ENCODE data around the gene GTF3C5. TPM values are rescaled to one million over a fixed set of nuclear protein-coding genes. Genes with fewer than 3 reads are reported as not detected.

The GTF3C5 gene
- total and polyA plus RNA-seq, 10 of the 15 experiments (the other 5 are each of a cell fraction or from before 2014, with no cell fraction given), result 2.2 to 81.1 (median 68.7) TPM

- TF ChIP-seq SMAD1 (IDR thresholded peaks at IDR 0.05; ENCODE audit: low read depth, partially characterized antibody), result no peak
- TF ChIP-seq SMARCA5 (IDR thresholded peaks at IDR 0.05), result no peak
- no peak for TF ChIP-seq RAD21 (IDR thresholded peaks at IDR 0.05; ENCODE audit: insufficient read depth, low read depth, low read length)
- TF ChIP-seq HDGF (IDR thresholded peaks at IDR 0.05), result no peak
- no peak for TF ChIP-seq RFX5 (IDR thresholded peaks at IDR 0.05; ENCODE audit: low read depth, low read length)
- no peak for TF ChIP-seq ATF7 (IDR thresholded peaks at IDR 0.05; ENCODE audit: low read depth)
Observed at GRCh38 chr9:133059623-133060022, 28.8 kb downstream of the GTF3C5 start (continued).

GRCh38 chr9:133060417-133060841, 29.6 kb downstream of the GTF3C5 start:
- Histone ChIP-seq H3K36me3 (ENCODE audit: control insufficient read depth in 2 of 2, insufficient read depth in 2 of 2, low read length in 1 of 2) (peaks cover 0 to 11% of the 10 kb centered on the region in 2 experiments; a peak in 3 of 4 replicates), H3K4me1 (ENCODE audit: control insufficient read depth, insufficient read depth, low read length) (peaks cover 27% of the 10 kb centered on the region)
- SMC1A ChIA-PET (ENCODE audit: uncharacterized antibody, unreplicated experiment), result no interaction called here

More at GRCh38 chr9:133060417-133060841, 29.6 kb downstream of the GTF3C5 start:
- DNase-seq (ENCODE audit: low read depth, low spot score) (no peak), ATAC-seq (peak; percentile 40; the same call in 2 of the 3 replicates), FAIRE-seq (no peak)
- 57% methylated on average over 4 of the region's 6 CpGs for WGBS (ENCODE audit: insufficient coverage, insufficient replicate concordance, low lambda C conversion rate, missing lambda C conversion rate)
- Histone ChIP-seq H3K27ac (ENCODE audit: control insufficient read depth, insufficient read depth) (no peak overlapping the region), H4K20me1 (ENCODE audit: control insufficient read depth, insufficient read depth) (no peaks in the 10 kb centered on the region), H3K9me3 (replicated peaks; ENCODE audit: control insufficient read depth, insufficient read depth, low read length) (no peaks in the 10 kb centered on the region), H2AFZ (ENCODE audit: control insufficient read depth, low read depth, low read length) (no peak overlapping the region), H3K4me2 (ENCODE audit: control insufficient read depth, insufficient read depth) (no peak overlapping the region), H3K4me3 (no peak overlapping the region), H3K27me3 (replicated peaks in 1 of 2; ENCODE audit: control insufficient read depth in 2 of 2, insufficient read depth in 2 of 2, low read length in 1 of 2) (no peaks in the 10 kb centered on the region), H3K9ac (ENCODE audit: control insufficient read depth, insufficient read depth, low read length) (no peak overlapping the region), H3K79me2 (ENCODE audit: control insufficient read depth, insufficient read depth, low read length) (no peaks in the 10 kb centered on the region)
- ChIA-PET POLR2A (interaction anchor here (0.7 kb wide), 2 partner anchors 36 to 40 kb away, joined by 4 to 5 read pairs; no protein-coding TSS in a partner anchor), CTCF (interaction anchor here (1.8 kb wide), 1 partner anchor 88 kb away, joined by 6 read pairs; no protein-coding TSS in a partner anchor), RAD21 (ENCODE audit: unreplicated experiment) (interaction anchor here (1.4 kb wide), 1 partner anchor 84 kb away, joined by 4 read pairs; no protein-coding TSS in a partner anchor)
- in situ Hi-C loops (cut with MboI), result no loop called here
- BruUV-seq (replicated peaks), result no TSS peak
- intact Hi-C loops (cut with micrococcal nuclease; ENCODE audit: unreplicated experiment), result no loop called here
- no peak for TF ChIP-seq CUX1 (IDR thresholded peaks at IDR 0.05; ENCODE audit: insufficient replicate concordance, low read depth, low read length)
- TF ChIP-seq CHD4 (IDR thresholded peaks at IDR 0.05), result no peak
